ENCODE measurements around the gene GALNT11. TPM values are rescaled to one million over a fixed set of nuclear protein-coding genes. Genes with fewer than 3 reads are reported as not detected.

The GALNT11 gene
- total and polyA plus RNA-seq, 2 of the 4 experiments (the other 2 are of a cell fraction) = 24.4 to 29.3 TPM

DNA sequence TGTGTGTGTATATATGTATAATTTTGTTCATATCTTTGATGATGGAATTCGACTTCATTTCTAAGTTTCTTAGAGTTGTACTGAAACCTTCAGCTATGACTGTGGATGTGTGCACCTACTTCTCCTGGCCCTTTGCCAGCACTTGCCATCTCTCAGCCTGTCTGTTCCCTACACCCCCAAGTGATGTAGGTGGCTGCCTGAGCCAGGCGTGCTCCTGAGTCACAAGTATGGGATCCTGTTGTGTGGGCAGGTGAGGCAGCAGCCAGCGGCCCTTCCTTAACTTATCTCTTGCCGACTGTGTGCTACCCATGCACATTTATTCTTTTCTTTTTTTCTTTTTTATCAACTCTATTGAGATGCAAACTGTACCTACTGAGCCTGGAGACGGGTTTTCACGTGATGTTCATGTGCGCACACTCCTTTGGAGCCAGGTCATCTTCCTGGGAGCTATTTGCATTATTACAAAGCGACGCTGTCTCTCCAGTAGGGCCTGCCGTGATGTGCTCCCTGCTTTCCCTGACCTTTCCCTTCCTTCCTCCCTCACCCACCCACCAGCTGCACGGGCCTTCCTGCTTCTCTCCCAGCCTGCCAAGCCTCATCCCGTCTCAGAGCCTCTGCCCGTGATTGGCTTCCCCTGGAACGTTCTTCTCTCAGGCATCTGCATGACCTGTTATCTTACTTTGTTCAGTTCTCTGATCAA is 31.3 kb upstream of the GALNT11 start:
- Histone ChIP-seq H4K8ac (ENCODE audit: low read depth in 2 of 2, low read length in 2 of 2) (no peak overlapping the region), H3K23ac (ENCODE audit: low read depth, low read length) (no peak overlapping the region), H2BK20ac (ENCODE audit: low read depth, low read length) (no peak overlapping the region), H3K9ac (ENCODE audit: low read depth, low read length) (no peak overlapping the region), H4K20me1 (ENCODE audit: insufficient read depth, low read length) (no peaks in the 10 kb centered on the region), H3K36me3 (ENCODE audit: control insufficient read depth, insufficient read depth, low read length) (no peaks in the 10 kb centered on the region), H3K9me3 (ENCODE audit: control insufficient read depth, insufficient read depth, low read length) (no peaks in the 10 kb centered on the region), H3K4me2 (ENCODE audit: low read depth, low read length) (no peak overlapping the region), H3K18ac (ENCODE audit: low read depth, low read length) (no peak overlapping the region), H2BK5ac (ENCODE audit: low read depth, low read length, poor library complexity, severe bottlenecking) (no peak overlapping the region), H4K5ac (ENCODE audit: low read depth, low read length) (no peak overlapping the region), H3K27me3 (ENCODE audit: control insufficient read depth, insufficient read depth, low read length) (peaks cover 6% of the 10 kb centered on the region), H2AFZ (replicated peaks; ENCODE audit: low read length, poor library complexity) (no peak overlapping the region), H3K9me1 (ENCODE audit: insufficient read depth, low read length) (no peaks in the 10 kb centered on the region), H3K4me3 (ENCODE audit: insufficient read depth, low read depth, low read length) (no peak overlapping the region), H3K56ac (ENCODE audit: extremely low read depth, insufficient read depth, low read length) (no peak overlapping the region), H3K79me1 (ENCODE audit: low read depth in 1 of 2, low read length in 2 of 2) (no peaks in the 10 kb centered on the region), H2BK15ac (ENCODE audit: low read depth, low read length) (no peak overlapping the region), H3K4me1 (ENCODE audit: control insufficient read depth, insufficient read depth, low read length) (no peaks in the 10 kb centered on the region), H3K27ac (ENCODE audit: insufficient read depth, low read length) (no peak overlapping the region), H3K4ac (ENCODE audit: low read depth, low read length) (no peak overlapping the region), H2BK120ac (ENCODE audit: low read depth, low read length) (no peak overlapping the region), H2AK5ac (ENCODE audit: low read depth, low read length) (no peak overlapping the region), H3K14ac (replicated peaks; ENCODE audit: low read depth, low read length) (no peak overlapping the region), H2AK9ac (replicated peaks; ENCODE audit: low read depth, low read length, poor library complexity) (no peak overlapping the region), H4K91ac (ENCODE audit: insufficient read depth, low read depth, low read length) (no peak overlapping the region)
- no peak for ATAC-seq (ENCODE audit: low read depth)
- no peak for TF ChIP-seq MAFK (IDR thresholded peaks at IDR 0.05; ENCODE audit: low read depth, low read length)
- no peak for DNase-seq
- WGBS, 2 experiments (ENCODE audit: extremely low coverage in 2 of 2, insufficient read length in 1 of 2) = 44% methylated on average over 10 of the region's 14 CpGs; no CpG with 5 or more reads in 1 of the 2 experiments
- ChIA-PET CTCF (no interaction called here), POLR2A (ENCODE audit: unreplicated experiment) (no interaction called here)
- intact Hi-C loops (cut with micrococcal nuclease) = no loop called here
- dilution Hi-C loops (cut with HindIII; ENCODE audit: low sequenced_read_pairs, unreplicated experiment) = no loop called here
- in situ Hi-C loops (cut with MboI; ENCODE audit: low sequenced_read_pairs) = no loop called here
- BruUV-seq (replicated peaks) = no TSS peak

Data from IMR-90 (cell line).